Measurements from ENCODE around the gene NTSR1.

Gene NTSR1

DNA sequence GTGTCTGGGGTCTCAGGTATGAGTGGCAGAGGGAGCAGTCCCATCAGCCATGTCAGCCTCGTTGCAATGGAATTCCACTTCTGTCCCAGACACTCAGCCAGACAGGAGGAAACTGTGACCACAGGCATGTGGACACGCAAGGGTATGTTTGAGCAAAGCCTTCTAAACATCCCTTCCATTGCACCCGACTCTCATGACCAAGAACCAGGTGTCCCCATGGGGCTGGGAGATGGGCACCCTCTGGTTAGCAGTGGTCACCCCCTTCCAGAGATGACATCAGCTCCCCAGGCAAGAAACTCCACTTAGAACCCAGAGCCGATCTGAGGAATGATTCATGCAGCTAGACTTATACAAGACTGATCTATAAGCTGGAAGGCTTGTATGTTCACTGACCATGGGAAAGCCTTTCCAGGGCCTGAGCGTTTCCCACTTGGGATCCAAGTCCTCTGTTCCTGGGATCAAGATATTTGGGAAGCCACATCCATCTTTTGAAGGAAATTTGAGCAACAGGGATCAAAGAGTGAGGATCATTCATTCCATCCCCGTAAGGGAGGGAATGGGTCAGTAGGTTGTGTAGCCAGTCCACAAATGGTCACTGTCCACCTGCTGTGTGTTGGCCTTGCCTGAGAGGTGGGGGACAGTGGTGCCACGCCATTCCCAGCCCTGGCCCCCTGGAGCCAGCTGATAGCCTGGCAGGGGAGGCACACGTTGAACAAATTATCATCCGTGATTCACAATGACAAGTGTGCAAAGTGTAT lies 83.7 kb downstream of the NTSR1 start:
- DNase-seq, result no peak

DNA sequence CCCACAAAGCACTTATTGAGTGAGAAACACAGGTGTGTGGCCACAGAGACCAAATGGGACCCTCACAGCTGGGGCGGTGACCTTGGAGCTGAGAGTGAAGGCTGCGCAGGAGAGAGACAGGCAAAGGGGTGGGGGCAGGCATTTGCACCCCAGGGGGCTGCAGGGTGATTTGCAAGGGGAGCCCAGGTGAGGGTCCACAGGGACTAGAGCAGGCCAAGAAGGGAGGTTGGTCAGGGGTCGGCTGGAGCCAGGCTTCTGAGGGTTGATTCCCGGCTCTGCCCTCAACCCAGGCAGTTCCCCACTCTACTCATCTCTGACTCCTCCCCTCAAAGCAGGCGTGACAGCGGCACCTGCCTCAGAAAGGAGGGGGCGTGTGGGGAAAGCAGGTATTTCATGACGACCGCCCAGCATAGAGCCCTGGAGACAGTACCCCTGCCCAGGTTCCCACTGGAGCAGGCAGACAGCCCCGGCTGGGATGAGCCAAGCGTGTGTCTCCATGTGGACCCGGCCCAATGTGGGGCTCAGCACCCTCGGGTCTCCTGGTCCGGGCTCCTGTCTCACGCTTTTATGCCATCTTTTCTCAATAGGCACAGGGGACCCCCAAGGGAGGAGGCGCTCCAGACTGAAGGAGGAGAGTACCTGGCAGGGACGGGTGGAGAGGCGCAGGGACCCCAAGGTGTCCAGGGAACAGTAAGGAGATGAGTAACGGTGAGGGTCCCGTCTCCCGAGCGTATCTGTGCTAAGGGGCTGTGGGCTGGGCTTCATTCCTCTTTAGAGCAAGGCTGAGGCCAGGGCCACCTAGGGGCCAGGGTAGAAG lies 84.5 kb downstream of the NTSR1 start:
- no peak for DNase-seq

DNA sequence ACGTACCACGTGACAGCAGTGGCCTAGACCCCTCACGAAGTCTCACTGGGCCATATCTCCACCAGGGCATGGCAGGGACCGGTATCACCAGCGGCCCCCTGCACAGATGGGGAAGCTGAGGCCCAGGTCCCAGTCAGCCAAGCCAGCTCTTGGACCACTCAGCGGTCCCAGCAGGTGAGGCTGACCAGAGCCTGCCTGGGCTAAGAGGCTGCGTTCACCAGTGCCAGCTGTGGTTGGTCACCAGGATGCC lies 85.0 kb downstream of the NTSR1 start:
- no peak for DNase-seq

DNA sequence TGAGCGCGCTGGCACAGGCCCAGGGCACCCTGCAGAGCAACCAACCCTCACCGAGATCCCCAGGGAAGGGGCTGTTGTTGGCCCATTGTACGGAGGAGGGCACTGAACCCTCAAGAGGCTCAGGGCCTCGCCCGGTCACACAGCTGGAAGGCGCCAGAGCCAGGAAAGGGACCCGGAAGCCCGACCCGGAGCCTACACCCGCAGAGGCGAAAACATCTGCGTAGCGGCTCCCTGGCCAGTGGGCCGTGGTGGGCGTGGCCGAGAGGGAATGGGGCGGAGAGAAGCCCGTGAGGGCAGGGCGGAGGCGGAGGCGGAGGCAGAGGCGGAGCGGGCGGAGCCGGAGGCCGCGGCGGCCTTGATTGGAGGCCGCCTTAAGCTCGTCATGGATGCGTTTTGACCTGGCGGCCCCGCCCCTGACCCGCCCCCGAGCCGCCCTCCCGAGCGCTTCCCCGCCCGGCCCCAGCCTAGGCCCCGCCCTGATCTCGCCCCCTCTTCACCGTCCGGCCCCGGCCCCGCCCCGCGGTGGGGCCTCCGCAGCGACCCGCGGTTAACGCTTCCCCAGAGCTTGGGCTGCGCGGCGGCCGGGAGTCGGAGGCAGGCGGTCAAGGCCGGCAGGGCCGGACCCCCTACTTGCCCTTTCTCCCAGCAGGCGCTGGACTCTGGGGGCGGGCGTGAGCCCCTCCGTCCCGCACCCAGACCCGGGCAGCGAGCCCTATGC lies 85.5 kb downstream of the NTSR1 start:
- peak; percentile 99 for DNase-seq

DNA sequence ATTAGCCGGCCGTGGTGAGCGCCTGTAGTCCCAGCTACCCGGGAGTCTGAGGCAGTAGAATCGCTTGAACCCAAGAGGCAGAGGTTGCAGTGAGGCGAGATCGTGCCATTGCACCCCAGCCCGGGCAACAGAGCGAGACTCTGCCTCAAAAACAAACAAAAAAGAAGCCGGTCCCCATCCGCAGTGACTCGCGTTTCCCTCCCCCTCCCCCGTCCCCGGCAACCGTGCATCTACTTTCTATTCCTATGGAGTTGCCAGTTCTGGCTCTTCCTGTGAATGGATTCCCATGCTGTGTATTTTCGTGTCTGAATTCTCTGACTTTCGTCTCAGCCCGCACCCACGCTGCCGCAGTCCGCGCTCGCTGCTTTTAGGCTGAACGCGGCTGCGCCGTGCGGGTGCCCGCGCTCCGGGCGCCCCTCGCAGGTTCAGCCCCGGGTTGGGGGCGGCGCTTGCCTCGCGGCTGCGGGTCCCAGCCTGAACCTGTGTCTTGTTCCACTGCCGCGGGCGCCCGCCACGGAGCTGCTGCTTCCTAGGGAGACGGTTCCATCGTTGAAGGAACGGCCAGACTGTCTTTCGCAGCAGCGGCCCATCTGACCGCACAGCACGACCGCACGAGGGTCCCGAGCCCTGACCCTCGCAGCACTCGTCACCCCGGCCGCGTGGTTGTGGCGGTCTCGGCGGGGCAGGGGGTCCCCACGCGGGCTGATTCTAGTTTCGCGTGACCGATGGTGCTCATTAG lies 86.6 kb downstream of the NTSR1 start:
- peak; percentile 76 for DNase-seq

DNA sequence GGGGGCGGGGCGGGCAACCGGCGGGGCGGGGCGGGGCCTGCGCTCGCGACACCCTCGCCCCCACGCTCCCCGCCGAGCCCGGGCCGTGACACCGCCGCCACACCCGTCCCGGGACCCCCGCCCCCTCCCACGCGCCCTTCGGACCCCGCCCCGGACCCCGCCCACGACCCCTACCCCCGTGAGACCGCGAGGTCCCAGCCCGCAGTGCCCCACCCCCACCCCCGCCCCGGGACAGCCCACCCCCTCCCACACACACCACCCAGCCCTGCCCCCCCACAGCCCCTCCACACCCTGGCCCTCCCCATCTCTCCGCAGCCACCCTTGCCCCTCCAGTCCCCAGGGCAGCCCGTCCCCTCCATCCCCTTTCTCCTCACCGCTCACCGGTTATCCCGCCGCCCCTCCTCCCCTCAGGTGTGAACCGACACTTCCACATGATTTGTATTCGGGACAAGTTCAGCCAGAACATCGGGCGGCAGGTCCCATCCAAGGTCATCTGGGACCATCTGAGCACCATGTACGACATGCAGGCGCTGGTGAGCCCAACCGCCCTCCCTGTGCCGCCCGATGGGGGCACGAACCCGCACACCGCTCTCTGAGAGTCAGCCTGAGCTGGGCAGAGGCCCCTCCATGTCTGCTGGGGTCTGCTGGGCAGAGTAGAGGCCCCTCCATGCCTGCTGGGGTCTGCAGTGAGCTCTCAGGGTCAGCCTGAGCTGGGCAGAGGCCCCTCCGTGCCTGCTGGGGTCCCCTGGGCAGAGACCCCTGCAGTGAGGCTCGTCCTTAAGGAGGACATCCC lies 88.3 kb downstream of the NTSR1 start:
- DNase-seq, result no peak

DNA sequence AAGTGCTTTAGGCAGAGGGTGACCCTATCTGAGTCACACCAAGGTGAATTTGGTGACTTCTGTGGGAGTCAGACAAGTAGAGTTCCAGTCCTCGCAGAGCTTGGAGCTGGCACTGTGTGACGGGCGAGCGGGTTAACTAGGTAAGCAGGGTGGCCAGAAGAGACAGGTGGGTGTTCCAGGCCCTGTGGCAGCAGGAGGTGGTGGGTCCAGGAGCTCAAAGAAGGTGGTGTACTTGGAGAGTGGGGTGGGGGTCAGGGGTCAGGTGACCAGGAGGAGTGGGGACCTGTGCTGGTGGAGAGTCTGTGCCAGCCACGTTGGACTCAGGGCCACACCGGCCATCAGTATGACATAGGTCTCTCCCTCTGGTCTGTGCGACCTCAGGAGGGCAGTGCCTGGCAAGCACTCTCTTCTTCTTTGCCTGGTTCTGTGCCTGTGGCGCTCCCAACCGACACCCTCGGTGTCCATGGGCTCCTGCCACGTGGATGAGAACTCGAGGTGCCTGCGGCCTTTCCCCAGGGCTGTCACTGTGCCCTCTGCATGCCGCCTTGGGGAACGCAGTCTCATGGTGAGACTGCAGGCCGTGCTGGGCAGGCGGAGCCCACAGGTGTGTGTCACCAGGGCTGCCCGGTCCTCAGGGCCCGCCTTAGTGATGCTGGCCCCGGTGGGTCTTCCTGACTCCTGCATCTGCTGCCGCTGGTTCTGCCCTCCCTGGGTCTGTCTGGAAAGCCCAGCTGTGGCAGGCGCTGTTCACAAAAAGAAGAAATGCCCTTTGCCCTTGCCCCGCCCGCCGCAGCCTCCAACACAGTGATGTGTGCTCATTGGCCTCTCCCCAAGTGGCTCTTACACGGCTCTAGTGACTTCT lies 89.3 kb downstream of the NTSR1 start:
- no peak for DNase-seq

DNA sequence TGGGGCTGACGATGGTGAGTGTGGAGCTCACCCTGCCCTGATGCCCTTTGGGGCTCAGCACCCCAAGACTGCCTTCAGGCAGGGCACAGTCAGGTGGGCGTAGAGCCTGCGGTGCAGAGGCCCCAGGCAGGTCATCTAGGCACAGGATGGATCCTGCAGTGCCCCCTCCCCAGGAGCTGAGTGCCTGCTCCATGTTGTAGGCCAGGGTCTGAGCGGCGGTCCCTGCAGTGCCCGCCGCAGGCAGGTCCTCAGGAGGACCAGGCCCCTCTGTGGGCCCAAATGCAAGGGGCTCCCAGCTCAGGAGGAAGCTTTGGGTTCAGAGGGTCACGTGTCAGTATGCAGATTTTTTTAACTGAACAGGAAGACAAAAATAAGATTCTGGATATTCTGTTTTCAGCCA lies 90.4 kb downstream of the NTSR1 start:
- DNase-seq, result no peak

DNA sequence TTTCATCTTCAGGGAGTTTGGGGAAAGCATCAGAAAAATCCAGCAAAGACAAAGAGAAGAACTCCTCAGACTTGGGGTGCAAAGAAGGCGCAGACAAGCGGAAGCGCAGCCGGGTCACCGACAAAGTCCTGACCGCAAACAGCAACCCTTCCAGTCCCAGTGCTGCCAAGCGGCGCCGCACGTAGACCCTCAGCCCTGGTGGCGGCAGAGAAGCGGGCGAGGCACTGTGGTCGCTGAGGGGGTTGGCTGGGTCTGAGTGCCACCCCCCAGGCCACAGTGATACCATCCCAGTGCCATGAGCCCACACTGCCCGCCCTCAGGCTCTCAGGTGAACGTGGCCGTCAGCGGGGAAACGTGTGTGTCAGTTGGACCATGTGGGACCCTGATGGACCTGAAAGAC lies 90.8 kb downstream of the NTSR1 start:
- DNase-seq, result no peak

DNA sequence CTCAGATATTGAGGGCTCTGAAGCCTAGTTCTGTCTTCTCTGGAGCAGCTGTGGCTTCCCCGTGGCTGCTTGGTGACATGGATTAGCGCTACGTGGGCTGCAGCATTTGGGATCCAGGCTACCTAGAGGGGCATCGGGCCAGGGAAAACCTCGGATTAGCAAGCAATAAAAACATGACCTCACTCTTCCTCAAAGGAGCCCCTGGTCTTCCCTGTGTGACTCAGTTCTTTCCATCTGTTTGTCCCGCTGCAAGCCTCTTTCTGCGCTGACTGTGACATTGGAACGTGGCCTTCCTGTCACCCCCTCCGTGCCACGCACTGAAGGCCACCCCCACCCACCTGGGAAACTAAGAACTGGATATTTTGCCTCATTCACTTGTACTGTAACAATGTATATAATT lies 91.2 kb downstream of the NTSR1 start:
- DNase-seq, result no peak

DNA sequence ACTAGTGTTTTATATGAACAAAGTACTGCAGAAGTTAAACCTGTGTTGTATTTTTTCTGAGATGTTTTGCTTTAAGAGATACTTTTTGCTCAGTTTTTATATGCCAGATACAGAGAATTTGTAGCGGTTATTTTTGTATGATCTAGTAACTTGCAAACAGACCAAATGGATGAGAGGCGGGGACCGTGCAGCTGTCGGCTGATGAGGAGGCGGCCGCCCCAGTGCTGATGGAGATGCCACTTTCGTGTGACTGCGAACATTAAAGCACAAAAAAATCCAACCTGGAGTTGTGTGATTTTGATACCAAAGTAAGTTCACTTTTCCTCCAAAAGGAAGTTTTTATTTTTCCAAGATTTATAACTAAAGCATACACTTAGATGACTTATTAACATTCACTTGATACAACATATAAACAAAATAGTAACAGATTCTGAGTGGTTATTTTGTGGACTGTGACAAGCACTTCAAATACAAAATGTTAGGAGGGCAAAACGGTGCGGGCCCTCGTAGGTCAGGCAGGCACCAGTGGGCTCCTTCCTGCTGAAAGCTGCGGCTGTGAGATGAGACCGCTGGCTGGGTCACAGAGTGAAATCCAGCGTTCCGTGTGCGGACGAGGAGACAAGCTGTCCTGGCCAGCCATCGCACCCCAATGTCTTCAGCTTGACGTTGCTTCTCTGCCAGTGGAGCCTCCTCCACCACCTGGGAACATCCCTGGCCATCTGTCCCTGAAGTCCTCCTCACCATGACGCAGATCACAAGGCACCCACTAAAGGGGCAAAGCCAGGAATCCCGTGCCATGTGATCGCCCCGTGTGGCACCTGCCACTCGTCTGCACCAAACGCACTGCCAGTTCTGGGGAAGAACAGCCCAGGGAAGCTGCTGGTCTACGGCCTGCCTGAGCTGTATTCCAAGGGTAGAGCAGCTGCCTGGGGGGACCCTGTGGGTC lies 92.0 kb downstream of the NTSR1 start:
- DNase-seq, result no peak

DNA sequence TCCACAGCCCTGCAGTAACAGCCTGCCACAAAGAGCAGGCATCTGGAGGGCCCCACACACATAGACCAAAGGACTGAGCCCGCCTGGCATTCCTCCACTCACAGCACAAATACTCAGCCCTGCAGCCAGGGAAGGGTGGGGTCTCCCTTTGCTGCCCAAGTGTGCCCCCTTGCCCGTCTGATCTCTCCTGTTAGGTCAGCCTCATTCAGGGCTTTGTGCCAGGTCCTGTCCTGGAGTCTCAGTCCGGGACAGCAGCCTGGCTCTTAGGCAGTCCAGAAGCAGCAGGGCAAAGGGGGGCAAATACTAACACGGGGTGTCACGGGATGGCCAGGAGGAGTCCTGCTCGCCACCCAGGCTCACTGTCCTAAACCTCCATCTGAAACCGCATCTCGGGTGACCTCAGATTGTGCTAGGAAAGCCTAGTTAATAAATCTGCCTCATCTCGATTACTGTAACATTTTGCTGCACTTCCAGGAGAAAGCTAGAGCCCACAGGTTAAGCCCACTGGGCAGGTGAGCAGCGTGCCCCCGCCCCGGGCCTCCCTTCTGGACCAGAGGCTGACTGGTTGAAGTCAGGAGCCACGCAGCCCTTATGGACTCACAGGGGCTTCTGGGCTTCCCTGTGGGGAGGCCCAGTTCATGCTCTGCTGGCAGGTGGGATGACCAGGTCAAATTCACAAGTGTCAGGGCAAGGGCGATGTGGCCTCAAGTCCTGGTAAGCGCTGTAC lies 92.8 kb downstream of the NTSR1 start:
- no peak for DNase-seq

DNA sequence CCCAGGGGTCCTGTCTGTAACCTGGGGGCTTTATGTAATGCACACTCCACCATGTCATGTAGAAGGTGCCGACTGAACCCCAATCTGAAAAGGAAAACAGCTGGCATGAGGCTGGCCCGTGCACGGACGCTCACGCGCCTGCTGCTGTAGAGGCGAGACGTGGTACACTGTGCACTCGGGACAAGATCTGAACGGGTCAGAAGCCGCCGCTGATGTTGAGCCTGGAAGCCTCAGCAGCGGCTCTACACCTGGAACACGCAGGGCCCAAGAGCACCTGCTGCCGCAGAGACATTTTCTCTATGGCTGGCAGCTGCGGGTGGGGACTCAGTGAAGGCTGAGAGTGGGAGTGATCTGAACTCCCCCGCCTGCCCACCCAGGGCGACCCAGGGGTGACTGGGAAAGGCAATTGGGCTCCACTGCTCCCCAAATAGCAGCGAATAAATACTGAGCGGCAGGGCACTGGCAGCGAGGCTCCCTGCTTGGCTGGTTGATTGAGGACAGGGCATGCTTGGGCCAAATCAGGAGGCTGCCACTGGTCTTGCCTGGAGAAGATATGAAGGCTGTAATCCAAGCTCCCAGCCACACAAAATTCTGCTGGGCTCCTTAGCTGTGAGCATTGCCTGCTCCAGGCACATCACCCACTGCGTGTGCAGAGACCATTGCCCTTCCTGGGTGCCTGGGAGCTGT lies 93.5 kb downstream of the NTSR1 start:
- no peak for DNase-seq

DNA sequence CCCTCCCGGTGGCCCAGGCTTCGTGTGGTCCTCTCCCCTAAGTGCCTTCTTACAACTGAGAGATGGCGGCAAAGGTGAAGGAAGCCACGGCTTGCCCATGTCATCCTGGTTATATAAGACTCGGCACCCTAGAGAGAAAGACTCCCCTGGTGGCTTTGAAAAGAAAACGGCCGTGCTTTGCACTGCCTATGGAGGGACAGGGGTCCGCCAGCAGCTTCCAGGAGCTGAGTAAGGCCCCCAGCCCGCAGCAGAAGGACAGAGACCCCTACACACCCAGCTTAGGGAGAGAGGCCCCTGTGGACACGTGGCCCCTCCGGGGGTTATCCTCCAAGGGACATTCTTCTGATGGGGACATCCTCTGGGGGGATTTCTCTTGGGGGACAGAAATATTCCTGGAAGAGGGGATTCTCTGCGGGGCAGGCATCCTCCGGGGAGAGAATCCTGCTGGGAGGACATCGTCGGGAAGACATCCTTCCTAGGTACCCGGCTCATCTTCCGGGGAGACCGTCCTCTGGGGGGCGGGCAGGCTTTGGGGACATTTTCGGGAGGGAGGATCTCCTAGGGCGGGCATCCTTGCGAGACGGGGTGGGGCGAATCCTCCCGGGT lies 95.5 kb downstream of the NTSR1 start:
- DNase-seq, result no peak

DNA sequence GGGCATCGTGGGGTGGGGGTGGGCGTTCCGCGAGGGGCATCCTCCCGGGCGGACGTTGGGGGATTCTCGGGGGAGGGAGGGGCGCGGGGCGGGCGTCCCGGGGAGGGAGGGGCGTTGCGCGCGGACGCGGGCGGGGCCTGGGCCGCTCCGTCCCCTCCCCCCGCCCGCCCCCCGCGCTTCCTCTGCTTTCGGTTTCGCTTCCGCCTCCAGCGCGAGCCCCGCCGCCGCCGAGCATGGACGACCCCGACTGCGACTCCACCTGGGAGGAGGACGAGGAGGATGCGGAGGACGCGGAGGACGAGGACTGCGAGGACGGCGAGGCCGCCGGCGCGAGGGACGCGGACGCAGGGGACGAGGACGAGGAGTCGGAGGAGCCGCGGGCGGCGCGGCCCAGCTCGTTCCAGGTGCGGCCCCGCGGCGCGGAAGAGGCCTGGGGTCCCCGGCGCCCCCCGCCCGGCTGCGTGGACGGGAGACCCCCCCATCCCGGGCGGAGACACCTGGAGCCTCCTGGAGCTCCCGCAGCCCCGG lies 96.1 kb downstream of the NTSR1 start, which contains the start of gene OGFR:
Gene OGFR (plus strand): TSS at position 209 of the 528 bp plus-strand sequence. CDS start 25 bp downstream, at position 234.
- DNase-seq, result peak; percentile 75

DNA sequence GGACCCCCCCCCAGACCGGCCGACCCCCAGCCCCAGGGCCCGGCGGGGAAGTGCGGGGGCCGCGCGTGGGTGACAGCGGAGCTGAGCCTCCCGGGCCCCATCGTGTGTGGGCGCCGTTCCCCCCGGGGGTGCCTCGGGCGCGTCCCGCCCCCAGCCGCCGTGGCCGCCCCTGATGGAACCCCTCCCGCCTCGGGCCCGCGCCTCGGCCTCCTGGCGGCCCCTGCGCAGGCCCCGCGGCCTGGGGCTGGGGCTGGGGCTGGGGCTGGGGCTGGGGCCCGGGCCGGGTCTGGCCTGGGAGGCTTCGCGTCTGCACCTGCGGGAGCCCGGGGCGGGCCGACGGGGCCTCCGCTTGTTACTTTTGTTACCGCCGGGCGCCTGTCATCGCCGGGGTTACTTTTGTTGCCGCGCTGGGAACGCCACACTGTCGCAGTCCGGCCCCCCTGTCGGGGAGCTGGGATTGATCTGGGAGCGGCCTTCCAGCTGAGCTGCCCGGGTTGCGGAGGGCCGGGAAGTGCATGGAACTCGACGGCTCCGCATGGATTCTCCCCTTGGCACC lies 96.6 kb downstream of the NTSR1 start:
- peak; percentile 24 for DNase-seq

DNA sequence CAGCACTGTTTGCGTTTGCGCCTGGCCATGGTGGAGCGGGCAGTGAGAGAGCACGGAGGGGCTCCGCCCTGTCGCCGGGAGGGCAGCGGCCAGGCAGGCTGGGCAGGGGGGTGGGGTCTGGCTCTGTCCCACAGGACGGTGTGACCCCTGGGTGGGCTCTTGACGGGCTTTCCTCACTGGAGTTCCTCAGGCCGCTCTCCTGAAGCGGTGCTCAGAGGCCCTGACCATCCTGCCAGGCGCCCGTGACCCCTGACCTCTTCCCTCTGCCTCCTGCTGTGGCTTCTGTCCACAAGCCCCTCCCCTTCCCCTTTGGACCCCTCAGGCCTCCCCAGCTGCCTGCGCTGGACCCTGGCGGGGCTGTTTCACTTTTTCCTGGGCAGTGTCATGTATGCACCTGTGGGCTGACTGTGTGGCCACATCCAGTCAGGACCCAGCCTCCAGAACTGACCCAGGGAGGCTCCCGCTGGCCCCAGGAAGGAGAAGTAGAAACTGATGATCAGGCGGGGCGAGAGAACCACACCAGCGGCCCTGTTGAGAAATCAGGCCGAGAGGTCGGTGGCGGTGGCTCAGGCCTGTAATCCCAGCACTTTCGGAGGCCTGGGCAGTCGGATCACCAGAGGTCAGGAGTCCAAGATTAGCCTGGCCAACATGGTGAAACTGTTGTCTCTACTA lies 97.2 kb downstream of the NTSR1 start:
- DNase-seq, result no peak

Measured in activated CD4-positive, alpha-beta T cell treated with anti-CD3 and anti-CD28 coated beads, Interleukin-10, Interleukin-2, amounts not matched to agents 100 ng/mL and 50 ng/mL, durations not matched to agents 16 hours and 8 hours (primary cell).